ENCODE measurements around the gene IL17RA.
A peak's percentile ranks its signal among the peaks of the same experiment; 100 is the strongest.

Gene IL17RA

GRCh38 chr22:17106785-17107546 is 22.2 kb downstream of the IL17RA start:
- no peak for DNase-seq (ENCODE audit: low spot score)

- DNase-seq (ENCODE audit: low spot score), result no peak
Observed at GRCh38 chr22:17107547-17107810, 22.7 kb downstream of the IL17RA start.

GRCh38 chr22:17108256-17109112 is 23.7 kb downstream of the IL17RA start:
- no peak for DNase-seq (ENCODE audit: low spot score)

GRCh38 chr22:17109113-17109865 is 24.5 kb downstream of the IL17RA start:
- DNase-seq (ENCODE audit: low spot score), result no peak

GRCh38 chr22:17109976-17110375 is 25.2 kb downstream of the IL17RA start:
- DNase-seq (ENCODE audit: low spot score), result no peak

- no peak for DNase-seq (ENCODE audit: low spot score)
Observed at GRCh38 chr22:17110791-17111550, 26.2 kb downstream of the IL17RA start.

- DNase-seq (ENCODE audit: low spot score), result no peak
Observed at GRCh38 chr22:17112491-17113042, 27.8 kb downstream of the IL17RA start.

- no peak for DNase-seq (ENCODE audit: low spot score)
Observed at GRCh38 chr22:17113600-17113999, 28.8 kb downstream of the IL17RA start.

GRCh38 chr22:17114173-17114897 is 29.5 kb downstream of the IL17RA start:
- no peak for DNase-seq (ENCODE audit: low spot score)

- no peak for DNase-seq (ENCODE audit: low spot score)
Observed at GRCh38 chr22:17114898-17115235, 30.1 kb downstream of the IL17RA start.

- DNase-seq (ENCODE audit: low spot score), result no peak
Observed at GRCh38 chr22:17115236-17115635, 30.4 kb downstream of the IL17RA start.

GRCh38 chr22:17115945-17116565 is 31.3 kb downstream of the IL17RA start:
- DNase-seq (ENCODE audit: low spot score), result no peak

- DNase-seq (ENCODE audit: low spot score), result no peak
Observed at GRCh38 chr22:17116572-17117330, 32.0 kb downstream of the IL17RA start.

GRCh38 chr22:17117400-17117799 is 32.6 kb downstream of the IL17RA start:
- DNase-seq (ENCODE audit: low spot score), result no peak

GRCh38 chr22:17117890-17118289 is 33.1 kb downstream of the IL17RA start:
- peak; percentile 27 for DNase-seq (ENCODE audit: low spot score)

- no peak for DNase-seq (ENCODE audit: low spot score)
Observed at GRCh38 chr22:17118342-17118741, 33.5 kb downstream of the IL17RA start.

GRCh38 chr22:17119481-17120202 is 34.8 kb downstream of the IL17RA start:
- no peak for DNase-seq (ENCODE audit: low spot score)

GRCh38 chr22:17120281-17120680 is 35.5 kb downstream of the IL17RA start:
- peak; percentile 52 for DNase-seq (ENCODE audit: low spot score)

GRCh38 chr22:17120711-17121232 is 36.0 kb downstream of the IL17RA start:
- DNase-seq (ENCODE audit: low spot score), result no peak

Data from CD4-positive, alpha-beta T cell treated with Interleukin-6 at 100 ng/mL for 8 hours (primary cell).